Progenitor cell of endocrine pancreas (in vitro differentiated cells): ENCODE measurements around the gene MAK. TPM values are rescaled to one million over a fixed set of nuclear protein-coding genes. Genes with fewer than 3 reads are reported as not detected.

ENCODE experiments used
- DNase-seq: peaks from one replicate; pipeline ENCODE4 v3.0.0; 2021; ENCODE audit warnings: low spot score; ENCODE audit not compliant: unreplicated experiment
- H3K27ac Mint-ChIP-seq: 2 replicates; pipeline ENCODE4 v1.8.0; 2021; ENCODE audit warnings: mild to moderate bottlenecking, moderate library complexity, mixed read lengths
- H3K27me3 Mint-ChIP-seq: 2 replicates; pipeline ENCODE4 v1.8.0; 2021; ENCODE audit warnings: mixed read lengths
- H3K36me3 Mint-ChIP-seq: 2 replicates; pipeline ENCODE4 v1.8.0; 2022; ENCODE audit warnings: mixed read lengths; ENCODE audit not compliant: insufficient read depth
- H3K4me1 Mint-ChIP-seq: 2 replicates; pipeline ENCODE4 v1.8.0; 2021; ENCODE audit warnings: low read depth, mixed read lengths
- H3K4me3 Mint-ChIP-seq: 2 replicates; pipeline ENCODE4 v1.8.0; 2021; ENCODE audit warnings: low read depth, mild to moderate bottlenecking, moderate library complexity, mixed read lengths
- H3K9me3 Mint-ChIP-seq: 2 replicates; pipeline ENCODE4 v1.8.0; 2021; ENCODE audit warnings: low read depth, mixed read lengths
- total RNA-seq: library from RNA; stranded (reverse); gene quantifications from 2 replicates; pipeline ENCODE4 v1.2.1, GENCODE V29; 2021
- TF ChIP-seq, protein P1 (sequence below): fragments of 200-600 bp; sonication (generic); IDR thresholded peaks from one replicate; pipeline ENCODE4 v1.5.0; 2021; ENCODE audit warnings: antibody characterized with exemption, mild to moderate bottlenecking; ENCODE audit not compliant: unreplicated experiment

Gene MAK
- total RNA-seq, 1 donor from 2014 or later: 1.3 TPM

DNA sequence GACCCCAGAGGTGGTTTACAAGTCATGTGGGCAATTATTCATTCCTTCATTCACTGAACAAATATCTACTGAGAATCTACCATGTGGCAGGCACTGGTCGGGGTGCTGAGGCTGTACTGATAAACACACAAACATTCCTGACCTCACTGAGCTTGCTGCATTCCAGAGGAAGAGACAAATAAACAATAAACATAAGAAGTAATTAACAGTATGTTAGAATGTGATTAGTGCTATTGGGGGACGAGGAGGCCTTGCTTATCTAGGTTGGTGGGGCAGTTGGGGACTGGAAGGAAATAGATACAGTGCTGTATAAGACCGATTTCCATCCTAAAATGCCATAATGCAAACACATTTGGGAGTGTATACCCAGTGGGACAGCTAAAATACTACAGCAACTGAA, 44.1 kb downstream of the MAK start:
- TF ChIP-seq, protein P1, sequence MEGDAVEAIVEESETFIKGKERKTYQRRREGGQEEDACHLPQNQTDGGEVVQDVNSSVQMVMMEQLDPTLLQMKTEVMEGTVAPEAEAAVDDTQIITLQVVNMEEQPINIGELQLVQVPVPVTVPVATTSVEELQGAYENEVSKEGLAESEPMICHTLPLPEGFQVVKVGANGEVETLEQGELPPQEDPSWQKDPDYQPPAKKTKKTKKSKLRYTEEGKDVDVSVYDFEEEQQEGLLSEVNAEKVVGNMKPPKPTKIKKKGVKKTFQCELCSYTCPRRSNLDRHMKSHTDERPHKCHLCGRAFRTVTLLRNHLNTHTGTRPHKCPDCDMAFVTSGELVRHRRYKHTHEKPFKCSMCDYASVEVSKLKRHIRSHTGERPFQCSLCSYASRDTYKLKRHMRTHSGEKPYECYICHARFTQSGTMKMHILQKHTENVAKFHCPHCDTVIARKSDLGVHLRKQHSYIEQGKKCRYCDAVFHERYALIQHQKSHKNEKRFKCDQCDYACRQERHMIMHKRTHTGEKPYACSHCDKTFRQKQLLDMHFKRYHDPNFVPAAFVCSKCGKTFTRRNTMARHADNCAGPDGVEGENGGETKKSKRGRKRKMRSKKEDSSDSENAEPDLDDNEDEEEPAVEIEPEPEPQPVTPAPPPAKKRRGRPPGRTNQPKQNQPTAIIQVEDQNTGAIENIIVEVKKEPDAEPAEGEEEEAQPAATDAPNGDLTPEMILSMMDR: no peak
- no peak for DNase-seq
- no peak overlapping the region for H3K27ac Mint-ChIP-seq
- no peak overlapping the region for H3K4me3 Mint-ChIP-seq
- peaks cover 4% of the 10 kb centered on the region for H3K4me1 Mint-ChIP-seq
- no peaks in the 10 kb centered on the region for H3K27me3 Mint-ChIP-seq
- H3K36me3 Mint-ChIP-seq: peaks cover 13% of the 10 kb centered on the region
- no peaks in the 10 kb centered on the region for H3K9me3 Mint-ChIP-seq

- DNase-seq: no peak
- TF ChIP-seq, protein P1: no peak
- Mint-ChIP-seq H3K27ac (no peak overlapping the region), H3K27me3 (no peaks in the 10 kb centered on the region), H3K36me3 (peaks cover 13% of the 10 kb centered on the region), H3K9me3 (no peaks in the 10 kb centered on the region), H3K4me3 (no peak overlapping the region), H3K4me1 (peaks cover 4% of the 10 kb centered on the region)
Observed at GRCh38 chr6:10793695-10794094, 44.6 kb downstream of the MAK start.

DNA sequence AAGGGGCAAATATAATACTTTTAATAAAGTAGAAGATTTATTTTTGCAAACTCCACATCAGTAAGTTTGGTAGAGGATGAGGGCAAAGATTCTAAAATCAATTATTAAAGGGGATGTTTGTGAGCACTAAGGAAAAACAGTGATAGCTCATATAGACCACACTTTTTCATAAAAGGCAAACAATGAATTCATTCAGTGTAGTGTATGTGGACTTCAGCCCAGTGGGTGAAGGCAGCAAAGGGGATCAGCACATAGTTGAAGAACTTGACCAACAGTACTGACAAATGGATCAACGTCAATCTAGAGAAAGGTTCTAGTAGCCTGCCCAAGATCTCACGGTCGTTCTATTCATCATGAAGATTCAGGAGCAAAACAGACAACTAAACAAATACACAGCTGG, 45.3 kb downstream of the MAK start:
- no peaks in the 10 kb centered on the region for H3K9me3 Mint-ChIP-seq
- no peak for DNase-seq
- peaks cover 13% of the 10 kb centered on the region for H3K36me3 Mint-ChIP-seq
- TF ChIP-seq, protein P1: no peak
- H3K27me3 Mint-ChIP-seq: no peaks in the 10 kb centered on the region
- no peak overlapping the region for H3K4me3 Mint-ChIP-seq
- H3K4me1 Mint-ChIP-seq: peaks cover 4% of the 10 kb centered on the region
- no peak overlapping the region for H3K27ac Mint-ChIP-seq

GRCh38 chr6:10792101-10792500, 46.2 kb downstream of the MAK start:
- H3K27me3 Mint-ChIP-seq: no peaks in the 10 kb centered on the region
- peaks cover 4% of the 10 kb centered on the region for H3K4me1 Mint-ChIP-seq
- peaks cover 13% of the 10 kb centered on the region for H3K36me3 Mint-ChIP-seq
- TF ChIP-seq, protein P1: no peak
- H3K9me3 Mint-ChIP-seq: no peaks in the 10 kb centered on the region
- no peak overlapping the region for H3K4me3 Mint-ChIP-seq
- no peak for DNase-seq
- H3K27ac Mint-ChIP-seq: no peak overlapping the region

GRCh38 chr6:10791673-10792072, 46.7 kb downstream of the MAK start:
- DNase-seq: no peak
- Mint-ChIP-seq H3K9me3 (no peaks in the 10 kb centered on the region), H3K36me3 (peaks cover 15% of the 10 kb centered on the region), H3K4me1 (peaks cover 4% of the 10 kb centered on the region), H3K27ac (no peak overlapping the region), H3K27me3 (no peaks in the 10 kb centered on the region), H3K4me3 (no peak overlapping the region)
- TF ChIP-seq, protein P1: no peak
